PC-3 (cell line): ENCODE results near the gene TMEFF2. TPM values are rescaled to one million over a fixed set of nuclear protein-coding genes. Genes with fewer than 3 reads are reported as not detected.

Experiments
- ATAC-seq: fragments of 200-7000 bp; cut with Tn5 transposase; 2 replicates; pipeline ENCODE4 v1.9.1; 2020; ENCODE audit warnings: mild to moderate bottlenecking, moderate library complexity
- BruUV-seq: library from RNA; stranded (reverse); fragments of 400-500 nt; replicated peaks from 2 replicates; lab custom pipeline; 2021; lab: Mats Ljungman, UMichigan
- CTCF ChIA-PET: fragments of 300-600 bp; sonication (Branson Sonifier 250); formaldehyde crosslinking; loops from one replicate; lab custom pipeline; 2022; ENCODE audit warnings: antibody characterized with exemption; lab: Charles Lee
- POLR2A ChIA-PET: fragments of 300-600 bp; sonication (Branson Sonifier 250); formaldehyde crosslinking; loops from one replicate; lab custom pipeline; 2022; ENCODE audit warnings: antibody characterized with exemption; ENCODE audit not compliant: unreplicated experiment; lab: Charles Lee
- DNase-seq: peaks from one replicate; pipeline ENCODE4 v3.0.0-alpha.2; 2015
- H2AFZ ChIP-seq: fragments of 300-600 bp; sonication (generic); 2 replicates; pipeline ENCODE4 v1.6.0; 2016; ENCODE audit warnings: antibody characterized with exemption, low read length
- H3F3A ChIP-seq: fragments of 300-600 bp; sonication (generic); one replicate; pipeline ENCODE4 v1.6.0; 2017; ENCODE audit warnings: antibody characterized with exemption, low read length, control low read depth, mild to moderate bottlenecking; ENCODE audit not compliant: unreplicated experiment
- H3K27ac ChIP-seq: fragments of 300-600 bp; sonication (generic); 2 replicates; pipeline ENCODE4 v1.5.1; 2016; ENCODE audit warnings: mild to moderate bottlenecking, low read length
- H3K27me3 ChIP-seq: fragments of 300-600 bp; sonication (generic); 2 replicates; pipeline ENCODE4 v1.6.1; 2016; ENCODE audit warnings: low read length, mixed read lengths
- H3K36me3 ChIP-seq: fragments of 300-600 bp; sonication (generic); 2 replicates; pipeline ENCODE4 v1.6.1; 2016; ENCODE audit warnings: low read depth, mixed run types, low read length, mixed read lengths
- H3K4me1 ChIP-seq: fragments of 300-600 bp; sonication (generic); 2 replicates; pipeline ENCODE4 v1.5.1; 2016; ENCODE audit warnings: low read length; ENCODE audit not compliant: insufficient read depth
- H3K4me2 ChIP-seq: fragments of 300-600 bp; sonication (generic); 2 replicates; pipeline ENCODE4 v1.6.0; 2016; ENCODE audit warnings: low read length
- H3K4me3 ChIP-seq: fragments of 300-600 bp; sonication (generic); 2 replicates; pipeline ENCODE4 v1.5.1; 2016; ENCODE audit warnings: mild to moderate bottlenecking, low read length, mixed read lengths
- H3K79me2 ChIP-seq: fragments of 300-600 bp; sonication (generic); 2 replicates; pipeline ENCODE4 v1.6.1; 2017; ENCODE audit warnings: low read length, mixed read lengths
- H3K9ac ChIP-seq: fragments of 300-600 bp; sonication (generic); 2 replicates; pipeline ENCODE4 v1.6.0; 2016; ENCODE audit warnings: mild to moderate bottlenecking, low read length
- H3K9me2 ChIP-seq: fragments of 300-600 bp; sonication (generic); replicated peaks from 2 replicates; pipeline ENCODE4 v1.6.1; 2016; ENCODE audit warnings: mixed run types, low read length, mixed read lengths
- H3K9me3 ChIP-seq: fragments of 300-600 bp; sonication (generic); 2 replicates; pipeline ENCODE4 v1.6.1; 2016; ENCODE audit warnings: low read length, mixed read lengths
- H4K20me1 ChIP-seq: fragments of 300-600 bp; sonication (generic); 2 replicates; pipeline ENCODE4 v1.6.1; 2016; ENCODE audit warnings: low read length, mixed read lengths
- EZH2 ChIP-seq: fragments of 300-600 bp; sonication (generic); IDR thresholded peaks from one replicate; pipeline ENCODE4 v1.6.1; 2017; ENCODE audit warnings: antibody characterized with exemption, mild to moderate bottlenecking, low read length; ENCODE audit not compliant: unreplicated experiment
- EZH2phosphoT487 ChIP-seq: fragments of 300-600 bp; sonication (generic); IDR thresholded peaks from 2 replicates; pipeline ENCODE4 v1.6.1; 2018; ENCODE audit warnings: mild to moderate bottlenecking, antibody characterized with exemption, low read length, borderline replicate concordance
- intact Hi-C: fragments of 100-400 bp; cut with micrococcal nuclease; formaldehyde crosslinking; loops from 2 replicates; pipeline ENCODE4 v1.9.0; 2023
- total RNA-seq: library from RNA; depleted of rRNA; stranded (reverse); fragments of >200 nt; gene quantifications from 2 replicates; pipeline ENCODE4 v1.2.3, GENCODE V29; 2014
- TF ChIP-seq, protein P1 (sequence below): fragments of 300-600 bp; sonication (generic); conservative IDR thresholded peaks from 2 replicates; pipeline ENCODE4 v1.5.1; 2017; ENCODE audit warnings: antibody characterized with exemption, low read depth, mild to moderate bottlenecking, low read length

TMEFF2 gene
- total RNA-seq, 1 experiment from 2014 or later, result not detected

DNA sequence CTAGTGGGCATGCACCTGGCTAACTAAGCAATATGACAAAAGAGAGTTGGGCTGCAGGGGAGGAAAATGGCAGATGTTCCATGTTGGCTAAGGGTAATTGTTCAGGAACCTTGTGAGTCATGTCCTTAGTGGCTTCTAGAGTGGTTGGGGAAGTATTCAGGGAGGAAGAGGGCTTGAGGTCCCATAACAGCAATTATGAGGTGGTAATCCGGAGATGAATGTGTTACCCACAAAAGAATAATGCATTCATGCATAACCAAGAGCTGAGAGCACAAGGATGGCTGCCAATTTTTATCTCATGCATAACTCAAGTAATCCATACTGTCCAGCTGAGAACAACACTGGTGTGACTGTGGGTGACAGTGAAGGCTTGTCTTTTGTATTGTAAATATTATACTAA is 42.9 kb downstream of the TMEFF2 start:
- Histone ChIP-seq H3K36me3 (no peaks in the 10 kb centered on the region), H3K4me2 (no peak overlapping the region), H4K20me1 (no peaks in the 10 kb centered on the region), H2AFZ (no peak overlapping the region), H3F3A (no peaks in the 10 kb centered on the region), H3K27me3 (no peaks in the 10 kb centered on the region), H3K9ac (no peak overlapping the region), H3K4me1 (no peaks in the 10 kb centered on the region), H3K9me2 (no peaks in the 10 kb centered on the region), H3K79me2 (no peaks in the 10 kb centered on the region), H3K4me3 (no peak overlapping the region), H3K27ac (no peak overlapping the region), H3K9me3 (no peaks in the 10 kb centered on the region)
- ChIA-PET POLR2A (interaction anchor here (0.6 kb wide), 1 partner anchor 790 kb away, joined by 3 read pairs; no protein-coding TSS in a partner anchor), CTCF (no interaction called here)
- TF ChIP-seq EZH2, result no peak
- no peak for TF ChIP-seq EZH2phosphoT487
- TF ChIP-seq, protein P1, sequence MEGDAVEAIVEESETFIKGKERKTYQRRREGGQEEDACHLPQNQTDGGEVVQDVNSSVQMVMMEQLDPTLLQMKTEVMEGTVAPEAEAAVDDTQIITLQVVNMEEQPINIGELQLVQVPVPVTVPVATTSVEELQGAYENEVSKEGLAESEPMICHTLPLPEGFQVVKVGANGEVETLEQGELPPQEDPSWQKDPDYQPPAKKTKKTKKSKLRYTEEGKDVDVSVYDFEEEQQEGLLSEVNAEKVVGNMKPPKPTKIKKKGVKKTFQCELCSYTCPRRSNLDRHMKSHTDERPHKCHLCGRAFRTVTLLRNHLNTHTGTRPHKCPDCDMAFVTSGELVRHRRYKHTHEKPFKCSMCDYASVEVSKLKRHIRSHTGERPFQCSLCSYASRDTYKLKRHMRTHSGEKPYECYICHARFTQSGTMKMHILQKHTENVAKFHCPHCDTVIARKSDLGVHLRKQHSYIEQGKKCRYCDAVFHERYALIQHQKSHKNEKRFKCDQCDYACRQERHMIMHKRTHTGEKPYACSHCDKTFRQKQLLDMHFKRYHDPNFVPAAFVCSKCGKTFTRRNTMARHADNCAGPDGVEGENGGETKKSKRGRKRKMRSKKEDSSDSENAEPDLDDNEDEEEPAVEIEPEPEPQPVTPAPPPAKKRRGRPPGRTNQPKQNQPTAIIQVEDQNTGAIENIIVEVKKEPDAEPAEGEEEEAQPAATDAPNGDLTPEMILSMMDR, result no peak
- no TSS peak for BruUV-seq
- DNase-seq (no peak), ATAC-seq (no peak)
- intact Hi-C loops, result no loop called here

DNA sequence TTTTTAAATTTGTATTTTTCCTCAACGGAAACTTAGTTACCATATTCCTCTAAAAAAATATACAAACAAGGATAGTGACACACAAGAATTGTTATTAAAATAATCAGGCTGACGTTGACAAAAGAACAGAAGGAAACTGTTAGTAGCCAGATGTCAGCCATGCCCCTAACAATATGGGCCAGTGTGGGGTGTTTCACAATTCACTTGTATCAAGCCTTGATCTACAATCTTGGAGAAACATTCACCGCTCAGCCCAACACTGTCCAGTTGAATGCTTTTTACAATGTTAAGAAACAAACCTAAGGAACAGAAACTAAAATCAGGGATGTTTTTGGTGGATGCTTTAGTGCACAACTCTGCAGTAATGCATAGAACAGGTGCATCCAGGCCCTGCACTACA is 44.6 kb downstream of the TMEFF2 start:
- Histone ChIP-seq H2AFZ (no peak overlapping the region), H3K27me3 (no peaks in the 10 kb centered on the region), H3K4me3 (no peak overlapping the region), H3F3A (no peaks in the 10 kb centered on the region), H3K9me2 (no peaks in the 10 kb centered on the region), H3K4me1 (peaks cover 4% of the 10 kb centered on the region), H3K36me3 (no peaks in the 10 kb centered on the region), H3K27ac (no peak overlapping the region), H4K20me1 (no peaks in the 10 kb centered on the region), H3K9me3 (no peaks in the 10 kb centered on the region), H3K4me2 (no peak overlapping the region), H3K79me2 (no peaks in the 10 kb centered on the region), H3K9ac (no peak overlapping the region)
- POLR2A ChIA-PET, result no interaction called here
- DNase-seq (no peak), ATAC-seq (no peak)
- TF ChIP-seq, protein P1, result no peak
- TF ChIP-seq EZH2 (no peak), EZH2phosphoT487 (no peak)
- intact Hi-C loops, result no loop called here
- BruUV-seq, result no TSS peak
- CTCF ChIA-PET, result no interaction called here

DNA sequence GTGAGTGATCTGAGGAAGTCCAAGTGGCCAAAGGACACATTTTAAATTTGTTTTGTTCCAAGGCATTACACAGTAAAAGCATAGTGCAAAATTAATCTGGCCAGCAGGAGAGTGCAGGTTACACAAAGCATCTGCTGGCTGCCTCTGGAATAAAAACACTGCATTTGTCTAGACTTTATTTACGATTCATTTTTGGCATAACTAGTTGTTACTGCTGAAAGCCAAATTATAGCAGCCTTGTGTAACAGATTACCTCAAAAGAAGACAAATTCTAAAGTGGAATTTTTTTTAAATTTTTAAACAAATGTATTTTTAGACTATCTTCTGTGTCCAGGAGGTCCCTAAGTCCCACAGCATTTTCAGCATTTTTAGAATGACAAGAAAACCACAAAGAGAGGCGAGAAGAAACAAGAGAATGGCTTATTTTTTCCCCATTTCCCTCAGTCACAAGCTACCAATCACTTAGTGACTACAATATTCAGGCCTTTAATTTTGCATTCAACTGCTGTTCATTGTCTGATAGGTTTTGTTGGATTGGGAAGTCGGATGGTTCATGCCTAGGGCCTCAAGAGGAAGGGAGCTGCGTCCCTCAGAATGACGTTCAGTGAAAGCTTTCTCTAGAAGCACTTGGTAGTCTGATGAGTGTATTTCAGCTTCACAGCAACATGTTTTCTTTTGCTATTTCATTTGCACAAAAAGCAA is 46.0 kb downstream of the TMEFF2 start:
- intact Hi-C loops, result no loop called here
- Histone ChIP-seq H3K9me3 (no peaks in the 10 kb centered on the region), H2AFZ (no peak overlapping the region), H3F3A (no peaks in the 10 kb centered on the region), H3K4me2 (no peak overlapping the region), H3K4me3 (no peak overlapping the region), H3K4me1 (peaks cover 4% of the 10 kb centered on the region), H3K79me2 (no peaks in the 10 kb centered on the region), H4K20me1 (no peaks in the 10 kb centered on the region), H3K9me2 (no peaks in the 10 kb centered on the region), H3K27me3 (no peaks in the 10 kb centered on the region), H3K27ac (no peak overlapping the region), H3K9ac (no peak overlapping the region), H3K36me3 (no peaks in the 10 kb centered on the region)
- ChIA-PET POLR2A (no interaction called here), CTCF (interaction anchor here (0.6 kb wide), 1 partner anchor 142 kb away, joined by 3 read pairs; no protein-coding TSS in a partner anchor)
- DNase-seq, result no peak
- no TSS peak for BruUV-seq
- TF ChIP-seq EZH2, result no peak
- TF ChIP-seq, protein P1, result no peak
- TF ChIP-seq EZH2phosphoT487, result no peak
- ATAC-seq, result no peak
